Measurements from ENCODE around the gene RBM17. TPM values are rescaled to one million over a fixed set of nuclear protein-coding genes. Genes with fewer than 3 reads are reported as not detected.

RBM17 gene
- total RNA-seq, 1 experiment from 2014 or later = 124 TPM

DNA sequence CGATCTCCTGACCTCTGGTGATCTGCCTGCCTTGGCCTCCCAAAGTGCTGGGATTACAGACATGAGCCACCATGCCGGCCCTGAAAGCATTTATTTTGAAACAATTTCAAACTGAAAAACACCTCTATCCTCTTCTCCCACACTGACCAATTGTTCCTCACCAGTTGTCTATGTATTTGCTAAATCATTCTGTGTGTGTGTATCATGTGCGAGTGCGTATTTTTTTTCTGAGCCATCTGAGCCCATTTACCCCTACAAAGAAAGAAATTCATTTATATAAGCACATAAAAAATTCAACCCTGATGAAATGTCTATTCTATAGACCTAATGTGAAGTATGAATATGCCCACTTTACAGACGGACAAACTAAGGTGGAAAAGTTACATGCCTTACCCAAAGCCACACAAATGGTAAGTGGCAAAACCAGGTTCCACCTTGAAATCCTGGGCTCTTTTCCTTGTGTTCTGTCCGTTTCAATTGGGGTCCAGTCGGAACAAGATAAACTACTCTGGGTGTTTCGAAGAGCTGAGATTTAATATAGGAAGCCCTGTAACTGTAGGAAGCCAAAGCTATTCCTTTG, 46.8 kb downstream of the RBM17 start:
- Histone ChIP-seq H4K91ac (ENCODE audit: insufficient read length, low read depth, low read length) (no peak overlapping the region), H2AFZ (ENCODE audit: low read length) (no peak overlapping the region), H3K9me3 (ENCODE audit: control insufficient read depth, low read depth, low read length) (no peaks in the 10 kb centered on the region), H3K23me2 (ENCODE audit: insufficient read length, low read depth, low read length, poor library complexity, severe bottlenecking) (no peaks in the 10 kb centered on the region), H3K27ac (ENCODE audit: insufficient read length, low read depth, low read length) (no peak overlapping the region), H3K79me2 (ENCODE audit: insufficient read depth, low read length) (no peaks in the 10 kb centered on the region), H2BK15ac (ENCODE audit: low read depth, low read length) (no peak overlapping the region), H3K79me1 (ENCODE audit: insufficient read depth, low read depth, low read length, poor library complexity, severe bottlenecking) (no peaks in the 10 kb centered on the region), H3K14ac (ENCODE audit: insufficient read depth, low read length) (no peak overlapping the region), H4K8ac (replicated peaks; ENCODE audit: insufficient read length, low read depth, low read length) (no peak overlapping the region), H2BK12ac (ENCODE audit: insufficient read length, low read depth, low read length) (no peak overlapping the region), H3K18ac (ENCODE audit: insufficient read length, low read depth, low read length) (no peak overlapping the region), H2BK120ac (ENCODE audit: low read depth, low read length, poor library complexity, severe bottlenecking) (no peak overlapping the region), H3T11ph (ENCODE audit: low read length) (no peak overlapping the region), H4K5ac (ENCODE audit: insufficient read length, low read depth, low read length) (no peak overlapping the region), H3K23ac (ENCODE audit: insufficient read length, low read depth, low read length) (no peak overlapping the region), H3K9ac (ENCODE audit: extremely low read depth, insufficient read length, low read length) (no peak overlapping the region), H3K4me2 (ENCODE audit: insufficient read depth, insufficient read length, low read length) (no peak overlapping the region), H2BK20ac (ENCODE audit: low read depth, low read length, poor library complexity, severe bottlenecking) (no peak overlapping the region), H2AK5ac (ENCODE audit: insufficient read length, low read length) (no peak overlapping the region), H3K27me3 (ENCODE audit: insufficient read depth, low read length) (no peaks in the 10 kb centered on the region), H3K4ac (ENCODE audit: low read depth, low read length) (no peak overlapping the region), H4K20me1 (ENCODE audit: control insufficient read depth, insufficient read depth, insufficient read length) (no peaks in the 10 kb centered on the region), H2BK5ac (ENCODE audit: insufficient read length, low read length) (no peak overlapping the region), H3K4me1 (ENCODE audit: insufficient read depth, low read length) (peaks cover under 1% of the 10 kb centered on the region; the same call in 1 of the 2 replicates), H3K56ac (ENCODE audit: insufficient read length, low read depth, low read length) (no peak overlapping the region)
- no CpG with 5 or more reads among the region's 8 CpGs for WGBS (ENCODE audit: extremely low coverage, insufficient read length, low lambda C conversion rate)
- DNase-seq = no peak
- no peak overlapping the region for H3K4me3 Mint-ChIP-seq
- peaks cover 30% of the 10 kb centered on the region for H3K27me3 Mint-ChIP-seq (ENCODE audit: low read depth)
- H3K36me3 Mint-ChIP-seq (ENCODE audit: insufficient read depth in 1 of 3, low read depth in 3 of 3) = no peaks in the 10 kb centered on the region
- peaks cover 16 to 26% of the 10 kb centered on the region in 2 experiments for H3K4me1 Mint-ChIP-seq
- no peaks in the 10 kb centered on the region for H3K9me3 Mint-ChIP-seq
- H3K27ac Mint-ChIP-seq = no peak overlapping the region
- TF ChIP-seq CTCF (conservative IDR thresholded peaks at IDR 0.05) = no peak
